Parathyroid adenoma (tissue), 2 donors: ENCODE results near the gene TSEN2.
"Not testable (repeated sequence)": the region's sequence is repeated elsewhere in the genome, so short reads cannot be mapped to it uniquely, and the experiment has no call there.

Source experiments
- H2AFZ ChIP-seq: fragments of 300-600 bp; sonication (generic); one replicate; pipeline ENCODE4 v1.7.0; 2017; ENCODE audit warnings: antibody characterized with exemption, mild to moderate bottlenecking
- H3K27ac ChIP-seq: fragments of 300-600 bp; sonication (generic); one replicate; pipeline ENCODE4 v1.7.0; 2017
- H3K27me3 ChIP-seq: fragments of 300-600 bp; sonication (generic); one replicate; pipeline ENCODE4 v1.7.0; 2017; ENCODE audit warnings: low read length; ENCODE audit not compliant: control insufficient read depth, insufficient read depth
- H3K36me3 ChIP-seq: fragments of 300-600 bp; sonication (generic); one replicate; pipeline ENCODE4 v1.7.0; 2017; ENCODE audit warnings: low read length; ENCODE audit not compliant: control insufficient read depth, insufficient read depth
- H3K4me1 ChIP-seq: fragments of 300-600 bp; sonication (generic); one replicate; pipeline ENCODE4 v1.7.0; 2017; ENCODE audit warnings: control low read depth
- H3K4me2 ChIP-seq: fragments of 300-600 bp; sonication (generic); one replicate; pipeline ENCODE4 v1.7.0; 2017; ENCODE audit warnings: low read length
- H3K4me3 ChIP-seq: fragments of 300-600 bp; sonication (generic); one replicate; pipeline ENCODE4 v1.7.0; 2017; ENCODE audit warnings: low read depth, low read length
- H3K79me2 ChIP-seq: fragments of 300-600 bp; sonication (generic); one replicate; pipeline ENCODE4 v1.7.0; 2017; ENCODE audit warnings: control low read depth
- H3K9ac ChIP-seq: fragments of 300-600 bp; sonication (generic); one replicate; pipeline ENCODE4 v1.7.0; 2017; ENCODE audit warnings: mild to moderate bottlenecking
- H3K9me3 ChIP-seq: fragments of 300-600 bp; sonication (generic); one replicate; pipeline ENCODE4 v1.7.0; 2017; ENCODE audit warnings: low read length; ENCODE audit not compliant: control insufficient read depth
- CTCF ChIP-seq: fragments of 300-600 bp; sonication (generic); IDR thresholded peaks from one replicate; pipeline ENCODE4 v1.7.0; 2017; ENCODE audit warnings: antibody characterized with exemption, mild to moderate bottlenecking
- donor health status: primary hyperparathyroidism.

Gene TSEN2

GRCh38 chr3:12447075-12447474 lies 37.2 kb upstream of the TSEN2 start:
- H3K27me3 ChIP-seq = no peaks in the 10 kb centered on the region
- H3K4me1 ChIP-seq = peaks cover 13% of the 10 kb centered on the region
- H3K79me2 ChIP-seq = no peaks in the 10 kb centered on the region
- no peaks in the 10 kb centered on the region for H3K36me3 ChIP-seq
- no peak overlapping the region for H3K4me2 ChIP-seq
- no peak overlapping the region for H3K9ac ChIP-seq
- TF ChIP-seq CTCF = no peak
- no peak overlapping the region for H3K4me3 ChIP-seq
- no peaks in the 10 kb centered on the region for H3K9me3 ChIP-seq
- H3K27ac ChIP-seq = no peak overlapping the region
- H2AFZ ChIP-seq = no peak overlapping the region

- not testable (repeated sequence) for H3K79me2 ChIP-seq, H3K9ac ChIP-seq, H3K27me3 ChIP-seq, H3K4me2 ChIP-seq, H3K4me3 ChIP-seq, H3K9me3 ChIP-seq, H3K27ac ChIP-seq, H2AFZ ChIP-seq, H3K36me3 ChIP-seq
- H3K4me1 ChIP-seq = peaks cover 13% of the 10 kb centered on the region
Measured at GRCh38 chr3:12448404-12449202, 35.7 kb upstream of the TSEN2 start.

- H3K4me1 ChIP-seq = peaks cover 1% of the 10 kb centered on the region
- no peaks in the 10 kb centered on the region for H3K79me2 ChIP-seq
- H3K27ac ChIP-seq = no peak overlapping the region
- no peaks in the 10 kb centered on the region for H3K27me3 ChIP-seq
- H3K9ac ChIP-seq = no peak overlapping the region
- no peak for TF ChIP-seq CTCF
- H3K9me3 ChIP-seq = no peaks in the 10 kb centered on the region
- no peak overlapping the region for H3K4me2 ChIP-seq
- no peak overlapping the region for H3K4me3 ChIP-seq
- H2AFZ ChIP-seq = no peak overlapping the region
- no peaks in the 10 kb centered on the region for H3K36me3 ChIP-seq
Measured at GRCh38 chr3:12449889-12450682, 34.2 kb upstream of the TSEN2 start.

GRCh38 chr3:12451481-12451880 lies 32.8 kb upstream of the TSEN2 start:
- Histone ChIP-seq H3K4me1 (no peaks in the 10 kb centered on the region), H3K79me2 (no peaks in the 10 kb centered on the region), H3K27ac (no peak overlapping the region), H3K9ac (no peak overlapping the region), H3K27me3 (no peaks in the 10 kb centered on the region), H3K36me3 (no peaks in the 10 kb centered on the region), H3K4me3 (no peak overlapping the region), H3K4me2 (no peak overlapping the region), H2AFZ (no peak overlapping the region), H3K9me3 (no peaks in the 10 kb centered on the region)
- TF ChIP-seq CTCF = no peak

DNA sequence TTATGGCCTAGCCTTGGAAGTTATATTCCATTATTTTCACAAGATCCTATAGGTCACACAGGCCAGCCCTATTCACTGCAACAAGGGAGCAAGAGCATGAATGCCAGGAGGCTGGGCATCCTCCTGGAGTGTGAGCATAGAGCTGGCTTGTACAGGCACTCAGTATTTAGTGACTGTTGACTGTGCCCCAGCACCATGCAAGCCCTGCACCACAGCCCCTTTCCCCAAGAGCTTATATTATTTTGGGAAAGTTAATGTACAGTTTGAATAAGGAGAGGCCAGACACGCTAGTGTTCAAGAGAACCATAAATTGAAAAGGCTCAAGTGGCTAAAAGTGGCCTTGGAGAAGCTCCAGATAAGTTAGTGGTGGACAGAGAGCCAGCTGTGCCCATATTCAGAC lies 32.3 kb upstream of the TSEN2 start:
- no peak overlapping the region for H3K27ac ChIP-seq
- no peaks in the 10 kb centered on the region for H3K4me1 ChIP-seq
- H3K36me3 ChIP-seq = no peaks in the 10 kb centered on the region
- H3K27me3 ChIP-seq = no peaks in the 10 kb centered on the region
- H3K9ac ChIP-seq = no peak overlapping the region
- H3K4me2 ChIP-seq = no peak overlapping the region
- no peak for TF ChIP-seq CTCF
- no peaks in the 10 kb centered on the region for H3K79me2 ChIP-seq
- H2AFZ ChIP-seq = no peak overlapping the region
- no peaks in the 10 kb centered on the region for H3K9me3 ChIP-seq
- H3K4me3 ChIP-seq = no peak overlapping the region
